Epithelial cell of proximal tubule (primary cell): Measurements from ENCODE around the gene CAMK2G. TPM values are rescaled to one million over a fixed set of nuclear protein-coding genes. Genes with fewer than 3 reads are reported as not detected.
A peak's percentile ranks its signal among the peaks of the same experiment; 100 is the strongest.

ENCODE experiments used
- DNase-seq: peaks from one replicate; pipeline ENCODE4 v3.0.0-alpha.2; 2011; ENCODE audit warnings: low read depth
- H3K4me3 ChIP-seq: 2 replicates; pipeline ENCODE4 v1.5.1; 2011; ENCODE audit warnings: low read depth, mild to moderate bottlenecking, low read length
- CTCF ChIP-seq: conservative IDR thresholded peaks from 2 replicates; pipeline ENCODE4 v1.5.1; 2012; ENCODE audit warnings: low read depth, mild to moderate bottlenecking, low read length
- total RNA-seq: library from RNA; depleted of rRNA; stranded (reverse); fragments of >200 nt; gene quantifications from 2 replicates; pipeline ENCODE4 v1.2.3, GENCODE V29; 2015

Gene CAMK2G
- total RNA-seq, 1 donor from 2014 or later: 15.2 TPM

- no peak for TF ChIP-seq CTCF
- H3K4me3 ChIP-seq: no peak overlapping the region
- DNase-seq: no peak
Measured at GRCh38 chr10:73878365-73878764, 4.0 kb upstream of the CAMK2G start.

GRCh38 chr10:73877533-73878160 lies 3.3 kb upstream of the CAMK2G start:
- H3K4me3 ChIP-seq: no peak overlapping the region
- TF ChIP-seq CTCF: no peak
- no peak for DNase-seq

- TF ChIP-seq CTCF: no peak
Measured at GRCh38 chr10:73876971-73877370, 2.6 kb upstream of the CAMK2G start.

GRCh38 chr10:73876566-73876965 lies 2.2 kb upstream of the CAMK2G start:
- no peak for TF ChIP-seq CTCF
- DNase-seq: no peak
- H3K4me3 ChIP-seq: no peak overlapping the region

More at GRCh38 chr10:73876971-73877370, 2.6 kb upstream of the CAMK2G start:
- no peak for DNase-seq
- no peak overlapping the region for H3K4me3 ChIP-seq

- DNase-seq: no peak
- no peak for TF ChIP-seq CTCF
Measured at GRCh38 chr10:73876157-73876556, 1.8 kb upstream of the CAMK2G start.

GRCh38 chr10:73875139-73875475 lies 752 bp upstream of the CAMK2G start:
- TF ChIP-seq CTCF: no peak
- peak overlapping the region; percentile 71 for H3K4me3 ChIP-seq
- no peak for DNase-seq

More at GRCh38 chr10:73876157-73876556, 1.8 kb upstream of the CAMK2G start:
- H3K4me3 ChIP-seq: no peak overlapping the region

GRCh38 chr10:73873838-73874215 lies 528 bp downstream of the CAMK2G start:
- peak overlapping the region; percentile 67 for H3K4me3 ChIP-seq
- no peak for TF ChIP-seq CTCF
- no peak for DNase-seq
